Measurements from ENCODE around the gene LIX1.

- TF ChIP-seq, protein P1, sequence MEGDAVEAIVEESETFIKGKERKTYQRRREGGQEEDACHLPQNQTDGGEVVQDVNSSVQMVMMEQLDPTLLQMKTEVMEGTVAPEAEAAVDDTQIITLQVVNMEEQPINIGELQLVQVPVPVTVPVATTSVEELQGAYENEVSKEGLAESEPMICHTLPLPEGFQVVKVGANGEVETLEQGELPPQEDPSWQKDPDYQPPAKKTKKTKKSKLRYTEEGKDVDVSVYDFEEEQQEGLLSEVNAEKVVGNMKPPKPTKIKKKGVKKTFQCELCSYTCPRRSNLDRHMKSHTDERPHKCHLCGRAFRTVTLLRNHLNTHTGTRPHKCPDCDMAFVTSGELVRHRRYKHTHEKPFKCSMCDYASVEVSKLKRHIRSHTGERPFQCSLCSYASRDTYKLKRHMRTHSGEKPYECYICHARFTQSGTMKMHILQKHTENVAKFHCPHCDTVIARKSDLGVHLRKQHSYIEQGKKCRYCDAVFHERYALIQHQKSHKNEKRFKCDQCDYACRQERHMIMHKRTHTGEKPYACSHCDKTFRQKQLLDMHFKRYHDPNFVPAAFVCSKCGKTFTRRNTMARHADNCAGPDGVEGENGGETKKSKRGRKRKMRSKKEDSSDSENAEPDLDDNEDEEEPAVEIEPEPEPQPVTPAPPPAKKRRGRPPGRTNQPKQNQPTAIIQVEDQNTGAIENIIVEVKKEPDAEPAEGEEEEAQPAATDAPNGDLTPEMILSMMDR (IDR thresholded peaks at IDR 0.05; ENCODE audit: control extremely low read depth in 1 of 3, insufficient read depth in 1 of 3, low read depth in 1 of 3, low read length in 3 of 3), result no peak
- TF ChIP-seq BACH1 (IDR thresholded peaks at IDR 0.05; ENCODE audit: low read length), result no peak
- no peak for TF ChIP-seq NRF1 (IDR thresholded peaks at IDR 0.05; ENCODE audit: low read depth, low read length)
- no peak for TF ChIP-seq YY1 (IDR thresholded peaks at IDR 0.05; ENCODE audit: low read depth, low read length)
- TF ChIP-seq CHD2 (IDR thresholded peaks at IDR 0.05; ENCODE audit: low read length), result no peak
- no peak for TF ChIP-seq CBX5 (IDR thresholded peaks at IDR 0.05; ENCODE audit: low read depth, low read length)
- TF ChIP-seq GABPA (IDR thresholded peaks at IDR 0.05; ENCODE audit: borderline replicate concordance, insufficient read depth, low read length), result no peak
- TF ChIP-seq RBBP5 (IDR thresholded peaks at IDR 0.05; ENCODE audit: borderline replicate concordance, low read depth, low read length), result no peak
Measured at GRCh38 chr5:97183930-97184213, 41.5 kb upstream of the LIX1 start.
